GM18520 (cell line): Measurements from ENCODE around the gene ARRB1.

Experiments
- ATAC-seq: cut with Tn5 transposase; IDR thresholded peaks from one replicate; pipeline ENCODE4 v1.9.1; 2021; ENCODE audit not compliant: unreplicated experiment

Gene ARRB1

DNA sequence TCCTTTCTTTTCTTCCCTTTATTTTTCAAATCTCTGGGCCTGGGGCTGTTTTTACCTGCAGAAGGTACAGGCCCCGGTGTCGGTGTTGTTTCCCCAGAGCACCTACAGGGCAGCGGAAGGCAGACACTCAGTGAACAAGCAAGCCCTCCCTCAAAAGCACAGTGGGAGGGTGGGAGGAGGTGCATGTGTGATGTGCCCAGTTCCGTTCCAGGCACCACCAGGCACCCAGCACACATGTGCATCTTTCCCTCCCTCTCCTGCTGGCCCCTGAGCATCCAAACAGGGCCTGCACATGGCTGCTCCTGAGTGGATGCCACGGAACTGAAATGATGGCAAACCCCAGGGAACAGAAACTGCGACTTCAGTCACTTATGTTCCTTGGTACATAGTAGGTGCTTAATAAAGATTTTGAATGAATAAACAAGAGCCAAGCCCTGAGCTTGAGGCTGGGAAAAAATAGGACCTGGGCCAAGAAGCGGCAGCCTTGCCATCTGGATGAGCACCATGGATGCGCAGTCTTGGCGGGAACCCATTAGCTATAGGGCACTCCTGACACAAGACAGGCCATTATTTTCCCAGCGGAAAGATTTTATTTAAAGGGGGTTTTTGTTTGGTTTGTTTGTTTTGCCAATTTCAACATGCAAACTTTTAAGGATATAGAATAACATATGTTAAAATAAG, 47.8 kb downstream of the ARRB1 start:
- no peak for ATAC-seq

DNA sequence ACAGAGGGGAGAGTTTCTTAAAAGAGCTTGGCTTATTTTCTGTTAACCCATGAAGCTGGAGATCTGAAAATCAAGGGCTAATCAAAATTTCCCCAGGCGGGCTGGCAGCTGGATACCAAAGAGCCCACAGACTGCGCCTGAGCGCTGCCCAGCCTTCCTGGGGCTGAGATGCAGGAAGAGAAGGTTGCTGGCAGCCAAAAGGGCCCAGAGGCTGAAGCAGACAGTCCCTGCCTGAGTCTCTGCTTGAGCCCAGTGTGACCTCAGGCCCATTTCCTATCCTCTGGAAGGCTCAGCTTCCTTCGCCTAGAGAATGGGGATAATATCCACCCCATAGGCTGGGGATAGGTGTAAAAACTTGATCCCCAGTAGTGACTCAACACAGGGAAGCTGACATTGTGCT, 49.1 kb downstream of the ARRB1 start:
- ATAC-seq = no peak

DNA sequence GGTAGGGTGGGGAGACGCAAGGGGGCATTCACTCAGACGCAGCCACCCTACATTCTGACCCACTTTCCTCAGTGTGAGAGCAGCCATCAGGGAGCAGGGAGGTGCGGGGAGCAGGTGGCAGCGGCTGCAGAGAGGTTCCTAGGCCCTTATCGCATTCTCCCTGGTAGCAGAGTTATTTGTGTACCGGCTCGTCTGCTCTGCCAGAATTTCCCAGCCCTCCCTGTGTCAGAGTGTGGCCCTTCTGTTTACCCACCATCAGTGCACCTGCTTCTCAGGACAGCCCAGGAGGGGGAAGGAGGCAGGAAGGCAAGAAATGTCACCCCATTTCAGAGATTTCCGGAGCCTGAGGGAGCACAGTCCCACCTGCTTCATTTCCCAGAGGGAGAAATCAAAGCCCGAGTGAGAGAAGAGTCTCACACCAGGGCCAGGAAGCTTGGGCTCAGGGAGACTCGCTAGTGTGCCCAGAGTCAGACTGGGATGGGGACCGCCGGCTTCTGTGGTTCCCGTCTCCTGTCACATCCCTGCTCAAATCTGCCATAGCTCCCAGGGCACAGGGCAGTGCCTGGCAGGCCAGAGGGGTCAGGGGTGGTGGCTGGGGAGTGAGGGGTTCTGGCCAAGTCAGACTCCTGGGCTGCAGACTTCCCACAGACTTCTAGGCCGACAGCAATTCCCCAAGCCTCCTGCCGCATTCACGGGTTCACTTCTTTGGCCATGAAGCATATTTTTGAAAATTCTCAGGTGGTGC, 49.7 kb downstream of the ARRB1 start:
- no peak for ATAC-seq

DNA sequence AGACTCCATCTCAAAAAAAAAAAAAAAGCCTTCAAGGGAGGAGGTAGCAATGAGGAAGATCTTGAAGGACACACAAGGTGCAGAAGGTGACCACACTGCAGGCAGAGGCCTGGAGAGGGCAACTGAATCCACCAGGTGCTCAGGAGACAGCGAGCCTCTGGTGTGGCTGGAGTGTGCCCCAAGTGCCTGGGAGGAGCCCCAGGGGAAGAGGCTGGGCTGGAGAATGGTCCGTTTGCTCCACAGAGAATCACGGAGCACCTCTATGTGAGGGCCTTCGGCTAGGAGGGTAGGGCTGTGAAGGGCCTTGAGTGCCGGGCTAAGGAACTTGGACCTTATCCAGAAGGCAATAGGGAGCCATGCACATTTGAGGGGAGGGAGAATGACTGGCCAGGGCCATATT, 50.3 kb downstream of the ARRB1 start:
- ATAC-seq = no peak

DNA sequence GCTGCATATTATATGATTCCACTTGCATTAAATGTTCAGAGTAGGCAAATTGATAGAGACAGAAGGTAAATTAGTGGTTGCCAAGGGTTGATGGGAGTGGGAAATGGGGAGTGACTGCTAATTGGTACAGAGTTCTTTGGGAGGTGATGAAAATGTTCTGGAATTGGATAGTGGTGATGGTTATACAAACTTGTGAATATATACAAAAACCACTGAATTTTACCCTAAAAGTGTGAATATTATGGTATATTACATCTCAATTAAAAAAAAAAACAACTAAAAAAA, 52.5 kb downstream of the ARRB1 start:
- ATAC-seq = no peak

DNA sequence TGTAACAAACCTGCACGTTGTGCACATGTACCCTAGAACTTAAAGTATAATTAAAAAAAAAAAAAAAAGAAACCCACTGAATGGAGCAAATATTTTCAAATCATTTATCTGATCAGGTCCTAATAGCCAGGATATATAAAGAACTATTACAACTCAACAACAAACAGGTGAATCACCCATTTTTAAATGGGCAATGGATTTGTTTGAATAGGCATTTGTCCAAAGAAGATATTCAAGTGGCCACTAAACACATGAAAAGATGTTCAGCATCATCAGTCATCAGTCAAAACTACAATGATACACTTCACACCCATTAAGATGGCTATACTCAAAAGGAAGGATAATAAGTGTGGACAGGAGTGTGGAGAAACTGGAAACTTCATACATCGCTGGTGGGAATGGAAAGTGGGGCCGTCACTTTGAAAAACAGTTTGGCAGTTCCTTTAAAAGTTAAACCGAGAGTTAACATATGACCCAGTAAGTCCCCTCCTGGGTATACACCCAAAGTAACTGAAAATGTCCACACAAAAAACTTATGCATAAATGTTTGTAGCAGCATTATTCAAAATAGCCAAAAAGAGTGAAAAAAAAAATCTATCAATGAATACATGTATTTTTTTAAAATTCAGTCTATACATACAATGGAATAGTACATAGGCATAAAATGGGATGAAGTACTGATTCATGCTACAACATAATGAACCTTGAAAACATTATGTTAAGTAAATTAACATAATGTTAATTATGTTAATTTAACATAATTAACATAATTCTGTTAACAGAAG, 53.1 kb downstream of the ARRB1 start:
- no peak for ATAC-seq

DNA sequence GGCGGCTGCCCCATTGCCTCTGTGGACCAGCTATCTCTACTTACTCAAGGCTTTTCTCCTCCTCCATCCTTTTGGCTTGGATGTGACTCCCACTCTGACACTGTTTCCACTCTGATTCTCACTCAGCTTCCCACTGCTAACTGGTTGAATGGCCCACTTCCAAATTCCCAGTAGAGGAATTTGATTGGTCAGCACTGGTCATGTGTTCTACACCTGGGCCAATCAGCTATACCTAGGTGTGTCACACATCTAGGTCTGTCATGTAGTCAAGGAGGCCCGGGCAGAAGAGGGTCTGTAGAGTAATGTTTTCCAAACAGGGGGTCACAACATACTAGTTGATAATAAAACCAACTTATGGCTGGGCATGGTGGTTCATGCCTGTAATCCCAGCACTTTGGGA, 57.6 kb downstream of the ARRB1 start:
- ATAC-seq = no peak

DNA sequence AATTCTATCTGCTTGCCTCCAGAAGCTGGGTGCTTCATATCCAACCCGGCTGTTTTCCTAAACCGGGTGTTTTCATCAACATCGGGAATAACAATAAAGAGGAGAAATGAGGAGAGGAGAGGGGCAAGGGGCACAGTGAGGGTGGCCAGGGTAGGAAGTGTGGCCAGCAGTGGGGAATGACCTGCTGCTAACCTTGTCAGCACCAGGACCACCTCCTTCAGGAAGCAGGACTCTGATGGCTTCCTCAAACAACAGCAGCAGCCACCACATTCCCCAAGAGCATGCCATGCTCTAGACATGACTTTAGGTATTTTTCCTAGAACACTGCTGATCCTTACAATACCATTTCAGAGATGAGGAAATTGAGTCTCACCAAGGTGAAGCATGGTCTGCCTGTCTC, 58.5 kb downstream of the ARRB1 start:
- no peak for ATAC-seq

DNA sequence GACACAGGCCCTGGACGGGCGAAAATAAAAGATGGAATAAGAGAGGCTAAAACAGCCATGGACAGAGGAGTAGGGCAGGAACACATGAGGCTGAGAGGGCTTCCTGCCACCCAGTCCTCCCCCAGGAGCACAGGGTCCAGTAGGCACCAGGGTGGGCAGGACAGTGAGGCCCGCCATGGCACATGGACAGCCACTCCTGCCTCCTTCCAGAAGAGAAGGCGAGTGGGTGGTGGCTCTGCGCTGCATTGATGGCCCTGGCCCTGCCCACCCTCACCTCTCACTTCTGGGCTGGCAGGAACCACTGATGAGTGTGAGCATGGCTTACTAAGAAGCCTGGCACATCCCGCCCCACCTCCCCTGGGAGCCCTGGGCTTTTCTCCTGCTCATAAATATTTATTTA, 59.7 kb downstream of the ARRB1 start:
- ATAC-seq = no peak

DNA sequence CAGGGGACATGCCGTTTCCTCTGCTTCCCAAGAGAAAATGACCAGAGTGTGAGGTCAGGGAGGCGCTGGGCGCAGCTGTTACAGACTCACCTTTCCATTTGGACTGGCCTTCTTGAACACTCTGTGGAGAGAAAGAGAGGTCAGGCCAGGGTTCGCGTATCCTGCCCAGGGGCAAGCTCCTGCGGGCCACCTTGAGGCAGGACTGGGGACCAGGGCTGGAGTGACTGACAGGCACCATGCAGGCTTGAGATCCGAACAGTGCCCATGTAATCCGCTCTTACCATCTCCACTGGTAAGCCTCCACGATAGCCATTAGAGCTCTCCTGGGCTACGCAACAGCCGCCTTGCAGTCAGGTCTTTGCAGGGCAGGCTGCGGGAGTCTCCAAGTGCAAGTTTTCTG, 61.5 kb downstream of the ARRB1 start:
- ATAC-seq = no peak

DNA sequence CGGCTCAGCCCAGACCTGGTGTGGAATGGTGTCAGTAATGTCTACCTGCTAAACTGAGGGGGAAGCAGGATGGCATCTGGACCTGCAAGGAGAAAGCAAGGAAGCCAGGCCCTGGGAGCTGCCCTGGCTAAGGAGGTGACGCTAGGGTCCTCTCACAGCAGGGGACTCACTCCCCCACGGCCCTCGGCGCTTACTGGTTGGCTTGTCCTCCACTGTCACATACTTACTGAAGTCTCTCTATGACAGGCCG, 62.0 kb downstream of the ARRB1 start:
- ATAC-seq = no peak

DNA sequence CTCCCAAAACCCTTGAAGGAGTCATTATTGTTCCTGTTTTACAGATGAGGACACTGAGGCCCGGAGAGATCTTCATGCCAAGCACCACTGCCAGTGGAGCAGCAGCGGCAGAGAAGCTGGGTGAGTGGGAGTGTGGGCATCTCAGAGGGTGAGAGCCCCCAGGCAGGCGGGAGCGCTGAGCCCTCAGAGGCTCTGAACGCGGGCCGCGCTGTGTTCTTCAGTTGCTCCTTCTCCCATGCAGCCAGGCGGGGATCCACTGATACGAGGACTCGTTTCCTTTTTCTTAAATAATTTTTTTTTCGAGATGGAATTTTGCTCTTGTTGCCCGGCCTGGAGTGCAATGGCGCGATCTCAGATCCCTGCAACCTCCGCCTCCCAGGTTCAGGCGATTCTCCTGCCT, 63.9 kb downstream of the ARRB1 start:
- no peak for ATAC-seq

DNA sequence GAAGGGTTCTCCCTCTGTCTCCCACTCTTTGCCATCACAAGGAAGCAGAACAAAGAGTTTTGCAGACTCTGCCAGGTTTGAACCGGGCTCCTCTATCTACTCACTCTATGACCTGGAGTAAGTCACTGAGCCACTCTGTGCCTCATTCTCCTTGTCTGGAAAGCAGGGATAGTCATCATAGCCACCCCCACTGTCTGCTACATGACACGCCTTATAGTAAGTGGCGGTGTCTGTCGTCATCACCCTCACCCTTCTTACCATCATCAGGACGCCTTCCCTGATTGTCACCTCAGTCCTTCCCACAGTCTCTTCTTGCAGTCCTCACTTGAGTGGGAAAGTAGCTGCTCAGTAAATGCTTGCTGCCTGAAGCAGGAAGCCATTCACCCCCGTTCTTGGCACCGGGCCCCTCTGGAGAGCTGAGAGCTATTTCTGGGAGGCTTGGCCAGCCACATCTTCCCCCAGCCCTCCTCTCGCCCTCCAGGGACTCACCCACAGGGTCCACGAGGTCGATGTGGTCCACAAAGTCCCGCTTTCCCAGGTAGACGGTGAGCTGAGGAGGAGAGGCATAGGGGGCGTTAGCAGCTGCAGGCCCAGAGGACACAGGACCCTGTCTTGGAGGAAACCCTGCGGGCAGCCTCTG, 64.5 kb downstream of the ARRB1 start:
- ATAC-seq = no peak

DNA sequence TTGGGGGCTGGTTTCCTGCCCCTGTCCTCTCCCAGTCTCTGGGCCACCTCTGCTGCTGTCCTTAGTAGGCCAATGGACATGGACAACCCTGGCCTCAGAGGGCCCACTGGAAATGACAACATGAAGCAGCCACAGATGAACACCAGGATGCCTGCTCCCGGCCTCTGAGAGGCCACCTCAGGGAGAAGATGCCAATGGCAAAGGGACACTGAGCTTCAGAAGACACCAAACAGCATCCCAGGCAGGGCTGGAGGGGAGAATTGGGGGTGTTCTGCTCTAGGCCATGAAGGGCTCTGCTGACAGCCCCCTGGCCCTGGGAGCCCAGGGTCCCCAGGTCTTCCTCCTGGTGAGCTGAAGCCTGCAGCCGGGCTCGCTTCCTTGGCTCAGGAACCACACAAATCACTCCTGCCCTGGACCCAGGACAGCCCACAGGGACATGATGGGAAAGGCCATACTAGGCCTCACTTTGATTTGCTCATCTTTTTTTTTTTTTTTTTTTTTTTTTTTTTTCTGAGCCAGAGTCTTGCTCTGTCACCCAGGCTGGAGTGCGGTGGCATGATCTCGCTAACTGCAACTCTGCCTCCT, 65.6 kb downstream of the ARRB1 start:
- ATAC-seq = no peak

DNA sequence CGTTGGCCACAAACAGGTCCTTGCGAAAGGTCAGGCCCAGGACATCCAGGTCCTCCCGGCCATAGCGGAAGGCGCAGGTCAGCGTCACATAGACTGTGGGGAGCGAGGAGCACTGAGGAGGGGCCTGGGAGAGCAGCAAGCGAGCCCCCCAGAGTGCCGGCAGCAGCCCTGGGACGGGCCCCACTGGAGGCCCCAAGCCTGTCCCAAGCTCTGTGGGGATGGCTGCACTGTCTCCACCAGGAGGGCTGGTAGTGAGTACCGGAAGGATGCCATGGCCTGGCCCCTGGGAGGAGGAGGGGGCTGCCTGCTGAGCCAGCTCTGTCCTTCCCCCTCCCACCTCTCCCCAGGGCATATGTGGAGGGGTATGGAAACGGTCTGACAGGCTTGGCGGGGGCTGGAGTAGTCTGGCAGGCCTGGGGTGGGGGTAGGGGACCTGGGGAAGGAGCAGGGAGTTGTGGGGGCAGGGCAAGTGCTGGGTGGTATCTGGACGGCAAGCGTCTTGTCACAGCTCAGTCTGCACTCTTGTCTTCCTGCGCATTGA, 68.0 kb downstream of the ARRB1 start:
- ATAC-seq = no peak

DNA sequence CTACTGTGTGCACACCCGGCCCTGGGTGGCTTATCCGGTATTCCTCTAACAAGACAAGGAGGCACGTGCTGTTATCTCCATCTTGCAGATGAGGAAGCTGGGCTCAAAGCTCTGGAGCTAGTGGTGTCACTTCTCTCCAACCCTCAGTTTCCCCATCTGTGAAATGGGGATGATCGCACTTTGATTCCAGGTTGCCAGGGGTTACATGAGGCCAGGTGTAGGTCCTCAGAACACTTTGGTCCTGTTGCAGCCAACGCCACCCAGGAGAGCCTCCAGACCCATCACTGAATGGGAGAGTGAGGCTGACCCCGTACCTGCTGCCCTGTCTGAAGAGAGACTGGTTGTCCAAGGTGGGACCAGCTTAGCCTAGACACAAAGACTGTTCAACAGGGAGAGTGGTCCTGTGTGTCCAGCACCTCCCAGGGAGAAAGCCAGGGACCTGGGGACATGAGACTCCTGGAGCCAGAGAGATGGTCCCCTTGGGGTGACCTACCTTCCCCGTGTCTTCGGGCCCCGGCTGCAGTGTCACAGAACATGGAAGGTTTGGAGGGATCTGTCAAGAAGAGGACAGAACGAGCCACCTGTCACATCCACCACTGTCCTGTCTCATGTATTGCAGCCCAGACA, 69.9 kb downstream of the ARRB1 start:
- no peak for ATAC-seq

DNA sequence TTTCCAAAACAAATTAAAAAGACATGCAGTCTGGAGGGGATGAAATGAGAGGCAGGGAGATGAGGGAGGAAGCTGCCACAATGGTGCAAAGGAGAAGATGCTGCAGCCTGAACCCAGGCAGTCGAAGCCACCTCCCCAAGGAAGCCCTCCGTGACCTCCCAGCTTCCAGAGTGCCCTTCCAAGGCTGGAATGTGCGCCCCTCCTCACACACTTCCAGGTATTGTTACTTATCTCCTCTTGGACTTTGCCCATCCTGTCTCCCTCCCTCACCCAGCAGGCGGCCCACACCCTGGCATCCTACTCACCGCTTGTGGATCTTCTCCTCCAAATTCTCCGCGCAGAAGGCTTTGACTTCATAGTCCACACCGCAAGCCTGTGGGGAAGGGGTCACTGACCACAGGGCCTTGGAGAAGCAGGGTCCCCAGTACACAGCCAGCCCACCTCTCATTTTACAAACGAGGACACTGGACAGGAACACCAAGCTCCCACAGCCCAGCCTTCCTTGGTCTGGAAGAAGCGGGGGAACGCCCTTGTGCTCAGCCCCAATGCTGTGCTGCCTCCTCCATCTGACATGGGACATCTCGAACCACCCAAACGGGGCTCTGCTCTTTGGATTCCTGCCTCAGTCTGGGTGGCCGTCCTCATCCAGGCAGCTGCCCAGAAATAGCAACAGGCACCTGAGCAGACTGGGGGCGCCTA, 70.5 kb downstream of the ARRB1 start:
- no peak for ATAC-seq

DNA sequence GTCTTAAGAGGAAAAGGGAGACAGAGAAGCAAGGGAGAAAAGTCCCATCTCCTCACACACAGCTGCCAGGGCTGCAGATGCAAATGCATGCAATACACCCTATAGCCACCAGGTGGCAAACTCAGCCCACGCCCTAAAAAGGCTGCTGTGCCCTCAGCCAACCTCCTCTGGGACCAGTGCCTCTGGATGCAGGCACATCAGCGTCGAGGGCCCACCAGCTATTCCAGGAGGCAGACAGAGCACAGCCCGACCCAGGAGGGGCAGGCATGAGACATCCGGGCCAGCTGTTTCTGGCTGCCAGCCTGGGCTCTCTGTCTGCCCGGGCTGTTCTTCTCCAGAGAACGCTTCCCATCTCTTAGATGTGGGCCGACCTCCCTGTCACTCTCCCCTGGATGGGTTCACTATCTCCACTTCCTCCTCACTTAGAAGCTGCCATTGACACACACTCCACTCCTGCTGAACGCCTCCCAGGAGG, 71.2 kb downstream of the ARRB1 start:
- ATAC-seq = no peak

DNA sequence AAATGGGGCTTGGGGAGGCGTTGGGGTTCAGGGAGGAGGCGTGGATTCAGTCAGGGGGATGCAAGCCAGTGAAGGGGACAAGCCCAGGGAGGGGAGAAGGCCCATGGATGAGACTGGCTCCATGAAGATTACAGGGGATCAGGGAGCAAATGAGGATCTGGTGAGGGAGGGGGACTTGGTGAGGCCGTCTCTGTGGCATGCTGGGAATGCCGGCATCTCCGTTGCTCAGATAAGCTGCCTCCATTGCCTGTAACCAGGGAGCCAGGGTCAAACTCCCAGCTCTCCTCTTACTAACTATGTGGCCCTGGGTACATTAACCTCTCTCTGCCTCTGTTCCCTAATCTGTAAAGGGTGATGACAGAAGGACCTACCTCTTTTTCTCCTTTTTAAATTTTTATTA, 72.2 kb downstream of the ARRB1 start:
- no peak for ATAC-seq
